OCI-LY7 (cell line): ENCODE results near the gene FGGY. TPM values are rescaled to one million over a fixed set of nuclear protein-coding genes. Genes with fewer than 3 reads are reported as not detected.

Experiments used
- BruUV-seq: library from RNA; stranded (reverse); fragments of 400-500 nt; replicated peaks from 2 replicates; lab custom pipeline; 2021; lab: Mats Ljungman, UMichigan
- CTCF ChIA-PET: fragments of 300-600 bp; sonication (Branson Sonifier 250); formaldehyde crosslinking; loops from one replicate; lab custom pipeline; 2022; ENCODE audit warnings: antibody characterized with exemption; ENCODE audit not compliant: unreplicated experiment; lab: Charles Lee
- POLR2A ChIA-PET: fragments of 300-600 bp; sonication (Branson Sonifier 250); formaldehyde crosslinking; loops from one replicate; lab custom pipeline; 2022; ENCODE audit warnings: antibody characterized with exemption; lab: Charles Lee
- DNase-seq: peaks from one replicate; pipeline ENCODE4 v3.0.0-alpha.2; 2015; ENCODE audit warnings: low spot score
- H2AFZ ChIP-seq: fragments of 200-600 bp; sonication (generic), shearing (Covaris generic); 2 replicates; pipeline ENCODE4 v1.6.1; 2014; ENCODE audit warnings: mild to moderate bottlenecking, antibody characterized with exemption, low read length, moderate library complexity
- H3K27ac ChIP-seq: fragments of 200-600 bp; sonication (generic); 2 replicates; pipeline ENCODE4 v1.5.1; 2014; ENCODE audit warnings: mixed run types, low read depth, mild to moderate bottlenecking, moderate library complexity, low read length, inconsistent platforms; ENCODE audit not compliant: poor library complexity, severe bottlenecking
- H3K36me3 ChIP-seq: fragments of 200-600 bp; sonication (generic); 2 replicates; pipeline ENCODE4 v1.6.1; 2014; ENCODE audit warnings: mild to moderate bottlenecking, antibody characterized with exemption, low read length, moderate library complexity, mixed read lengths; ENCODE audit not compliant: insufficient read depth
- H3K4me1 ChIP-seq: fragments of 200-600 bp; sonication (generic); 2 replicates; pipeline ENCODE4 v1.5.1; 2014; ENCODE audit warnings: mild to moderate bottlenecking, low read length; ENCODE audit not compliant: insufficient read depth, poor library complexity, severe bottlenecking
- H3K4me2 ChIP-seq: fragments of 200-600 bp; sonication (generic); 2 replicates; pipeline ENCODE4 v1.6.1; 2014; ENCODE audit warnings: mild to moderate bottlenecking, low read length
- H3K4me3 ChIP-seq: fragments of 200-600 bp; sonication (generic); 2 replicates; pipeline ENCODE4 v1.5.1; 2014; ENCODE audit warnings: mild to moderate bottlenecking, low read depth, low read length; ENCODE audit not compliant: poor library complexity, severe bottlenecking
- H3K79me2 ChIP-seq: fragments of 200-600 bp; sonication (generic); 2 replicates; pipeline ENCODE4 v1.6.1; 2016; ENCODE audit warnings: low read depth, mild to moderate bottlenecking, low read length, moderate library complexity, mixed read lengths; ENCODE audit not compliant: insufficient read depth
- H3K9me2 ChIP-seq: fragments of 200-600 bp; sonication (generic); 2 replicates; pipeline ENCODE4 v1.6.1; 2016; ENCODE audit warnings: mild to moderate bottlenecking, low read length, mixed read lengths; ENCODE audit not compliant: insufficient read depth
- H3K9me3 ChIP-seq: fragments of 200-600 bp; sonication (generic); 2 replicates; pipeline ENCODE4 v1.6.1; 2014; ENCODE audit warnings: mild to moderate bottlenecking, mixed run types, low read length, mixed read lengths
- H4K20me1 ChIP-seq: fragments of 200-600 bp; sonication (generic); 2 replicates; pipeline ENCODE4 v1.6.1; 2014; ENCODE audit warnings: mild to moderate bottlenecking, antibody characterized with exemption, low read length, moderate library complexity, mixed read lengths; ENCODE audit not compliant: insufficient read depth
- EZH2phosphoT487 ChIP-seq: fragments of 200-600 bp; sonication (generic); IDR thresholded peaks from 2 replicates; pipeline ENCODE4 v1.6.1; 2018; ENCODE audit warnings: low read depth, borderline replicate concordance, mild to moderate bottlenecking, mixed run types, antibody characterized with exemption, low read length, moderate library complexity, mixed read lengths
- intact Hi-C: fragments of 100-400 bp; cut with micrococcal nuclease; formaldehyde crosslinking; loops from one replicate; pipeline ENCODE4 v1.10.0; 2022; ENCODE audit not compliant: unreplicated experiment
- total RNA-seq, 2 experiments: library from RNA; depleted of rRNA in 1 of 2; stranded (reverse); fragments of >200 nt in 1 of 2; shearing (Covaris generic) in 1 of 2; gene quantifications; 2 replicates each; pipeline ENCODE4 v1.2.3, GENCODE V29; 2014 to 2022
- TF ChIP-seq, protein P1 (sequence below): fragments of 200-600 bp; sonication (generic); conservative IDR thresholded peaks from 2 replicates; pipeline ENCODE4 v1.5.1; 2014; ENCODE audit warnings: mild to moderate bottlenecking, antibody characterized with exemption, low read length, moderate library complexity, mixed read lengths

Gene FGGY
- total RNA-seq, 2 experiments from 2014 or later, result 0.63 to 4.5 TPM

DNA sequence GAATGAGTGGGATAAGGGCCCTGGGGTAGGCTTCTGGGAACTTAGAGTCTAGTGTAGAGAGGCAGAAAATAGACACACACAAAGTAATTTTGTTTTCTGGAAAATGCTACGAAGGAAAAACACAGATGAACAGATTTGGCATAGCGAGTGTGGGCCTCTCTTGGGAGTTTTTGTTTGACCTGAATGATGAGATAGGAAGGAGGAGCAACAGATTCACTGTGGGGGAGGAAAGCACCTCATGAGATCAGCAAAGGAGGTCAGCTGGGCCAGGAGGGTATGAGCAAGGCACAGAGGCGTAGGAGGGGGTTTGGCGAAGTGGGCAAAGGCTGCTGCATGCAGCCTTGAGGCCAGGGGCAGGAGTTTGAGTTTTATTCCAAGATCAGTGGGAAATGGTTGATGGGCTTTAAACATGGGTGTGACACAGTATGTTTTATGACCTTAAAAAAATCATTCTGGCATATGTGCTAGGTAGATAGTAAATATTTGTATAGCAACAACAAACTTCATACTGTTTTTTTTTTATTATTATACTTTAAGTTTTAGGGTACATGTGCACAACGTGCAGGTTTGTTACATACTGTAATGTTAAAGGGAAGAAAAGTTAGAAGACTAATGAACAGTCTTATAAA lies 57.9 kb downstream of the FGGY start:
- no peak overlapping the region for H3K27ac ChIP-seq

GRCh38 chr1:59355361-59355760 lies 58.5 kb downstream of the FGGY start:
- H3K4me1 ChIP-seq, result no peaks in the 10 kb centered on the region
- BruUV-seq, result no TSS peak
- no peak for DNase-seq
- H2AFZ ChIP-seq, result no peak overlapping the region
- ChIA-PET CTCF (no interaction called here), POLR2A (interaction anchor here (0.6 kb wide), 1 partner anchor 455 kb away, joined by 3 read pairs; no protein-coding TSS in a partner anchor)
- H3K27ac ChIP-seq, result no peak overlapping the region
- H3K9me2 ChIP-seq, result no peaks in the 10 kb centered on the region
- no peaks in the 10 kb centered on the region for H3K9me3 ChIP-seq
- intact Hi-C loops, result no loop called here
- H3K4me3 ChIP-seq, result no peak overlapping the region
- H4K20me1 ChIP-seq, result no peaks in the 10 kb centered on the region
- no peaks in the 10 kb centered on the region for H3K79me2 ChIP-seq
- TF ChIP-seq EZH2phosphoT487, result no peak
- TF ChIP-seq, protein P1, sequence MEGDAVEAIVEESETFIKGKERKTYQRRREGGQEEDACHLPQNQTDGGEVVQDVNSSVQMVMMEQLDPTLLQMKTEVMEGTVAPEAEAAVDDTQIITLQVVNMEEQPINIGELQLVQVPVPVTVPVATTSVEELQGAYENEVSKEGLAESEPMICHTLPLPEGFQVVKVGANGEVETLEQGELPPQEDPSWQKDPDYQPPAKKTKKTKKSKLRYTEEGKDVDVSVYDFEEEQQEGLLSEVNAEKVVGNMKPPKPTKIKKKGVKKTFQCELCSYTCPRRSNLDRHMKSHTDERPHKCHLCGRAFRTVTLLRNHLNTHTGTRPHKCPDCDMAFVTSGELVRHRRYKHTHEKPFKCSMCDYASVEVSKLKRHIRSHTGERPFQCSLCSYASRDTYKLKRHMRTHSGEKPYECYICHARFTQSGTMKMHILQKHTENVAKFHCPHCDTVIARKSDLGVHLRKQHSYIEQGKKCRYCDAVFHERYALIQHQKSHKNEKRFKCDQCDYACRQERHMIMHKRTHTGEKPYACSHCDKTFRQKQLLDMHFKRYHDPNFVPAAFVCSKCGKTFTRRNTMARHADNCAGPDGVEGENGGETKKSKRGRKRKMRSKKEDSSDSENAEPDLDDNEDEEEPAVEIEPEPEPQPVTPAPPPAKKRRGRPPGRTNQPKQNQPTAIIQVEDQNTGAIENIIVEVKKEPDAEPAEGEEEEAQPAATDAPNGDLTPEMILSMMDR, result no peak
- no peak overlapping the region for H3K4me2 ChIP-seq
- H3K36me3 ChIP-seq, result no peaks in the 10 kb centered on the region

More for the DNA sequence above, 57.9 kb downstream of the FGGY start:
- POLR2A ChIA-PET, result interaction anchor here (0.6 kb wide), 1 partner anchor 454 kb away, joined by 3 read pairs; no protein-coding TSS in a partner anchor
- DNase-seq, result no peak
- H3K9me3 ChIP-seq, result no peaks in the 10 kb centered on the region
- no peaks in the 10 kb centered on the region for H4K20me1 ChIP-seq
- H2AFZ ChIP-seq, result no peak overlapping the region
- no peak overlapping the region for H3K4me2 ChIP-seq
- BruUV-seq, result no TSS peak
- H3K79me2 ChIP-seq, result no peaks in the 10 kb centered on the region
- H3K4me1 ChIP-seq, result no peaks in the 10 kb centered on the region
- no peaks in the 10 kb centered on the region for H3K36me3 ChIP-seq
- TF ChIP-seq, protein P1, result no peak
- no peak for TF ChIP-seq EZH2phosphoT487
- intact Hi-C loops, result no loop called here
- no peaks in the 10 kb centered on the region for H3K9me2 ChIP-seq
- CTCF ChIA-PET, result no interaction called here
- no peak overlapping the region for H3K4me3 ChIP-seq

GRCh38 chr1:59356627-59357026 lies 59.7 kb downstream of the FGGY start:
- ChIA-PET POLR2A (no interaction called here), CTCF (no interaction called here)
- Histone ChIP-seq H3K9me3 (no peaks in the 10 kb centered on the region), H3K9me2 (no peaks in the 10 kb centered on the region), H3K79me2 (no peaks in the 10 kb centered on the region), H3K4me2 (no peak overlapping the region), H2AFZ (no peak overlapping the region), H4K20me1 (no peaks in the 10 kb centered on the region), H3K27ac (no peak overlapping the region), H3K4me3 (no peak overlapping the region), H3K36me3 (no peaks in the 10 kb centered on the region), H3K4me1 (no peaks in the 10 kb centered on the region)
- no TSS peak for BruUV-seq
- TF ChIP-seq, protein P1, result no peak
- no peak for TF ChIP-seq EZH2phosphoT487
- intact Hi-C loops, result no loop called here
- DNase-seq, result no peak
